ENCODE results near the gene GDF10. TPM values are rescaled to one million over a fixed set of nuclear protein-coding genes. Genes with fewer than 3 reads are reported as not detected.

Gene GDF10
- total and polyA plus RNA-seq, 2 experiments from 2014 or later, result 2.5 to 5.7 TPM

DNA sequence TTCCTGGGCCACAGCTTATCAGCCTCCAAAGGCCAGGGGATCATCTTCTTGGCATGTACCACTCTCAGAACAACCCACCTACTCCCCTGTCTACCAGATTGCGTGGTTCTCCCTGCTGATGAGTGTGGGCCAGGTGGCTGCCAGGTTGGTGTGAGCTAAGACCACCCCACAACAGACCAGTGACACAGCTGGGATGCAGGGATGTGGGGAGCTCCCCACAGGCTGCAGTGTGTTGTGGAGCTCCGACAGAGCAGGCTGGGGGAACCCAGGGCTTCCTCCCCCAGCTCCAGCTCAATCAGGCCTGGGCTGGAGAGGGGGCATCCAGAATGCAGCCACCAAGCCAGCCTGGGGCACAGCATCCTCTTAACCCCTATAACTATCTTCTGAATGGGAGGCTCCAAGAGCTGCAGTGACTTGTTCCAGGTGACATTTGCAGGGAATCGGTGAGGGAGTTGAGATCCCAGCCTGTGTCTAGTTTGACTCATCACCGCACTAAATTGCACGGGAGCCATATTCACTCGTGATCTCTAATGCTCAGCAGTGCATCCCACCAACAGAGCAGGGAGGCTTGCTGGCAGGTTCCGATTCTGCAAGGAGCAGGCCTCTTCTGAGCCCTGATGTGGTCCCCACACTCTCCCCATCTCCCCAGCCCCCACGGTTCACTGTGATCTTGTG, 21.7 kb downstream of the GDF10 start:
- Histone ChIP-seq H3K9me3 (ENCODE audit: low read depth) (no peaks in the 10 kb centered on the region), H3K36me3 (replicated peaks; ENCODE audit: insufficient read depth, low read depth) (no peaks in the 10 kb centered on the region), H3K27ac (no peak overlapping the region), H3K79me2 (no peaks in the 10 kb centered on the region), H3K9me2 (replicated peaks; ENCODE audit: insufficient read depth) (no peaks in the 10 kb centered on the region), H4K20me1 (ENCODE audit: insufficient read depth, poor library complexity, severe bottlenecking) (no peaks in the 10 kb centered on the region), H2AFZ (no peak overlapping the region), H3K4me2 (no peak overlapping the region), H3K27me3 (peaks cover 11% of the 10 kb centered on the region), H3K4me1 (ENCODE audit: insufficient read depth) (no peaks in the 10 kb centered on the region), H3K4me3 (no peak overlapping the region)
- WGBS (ENCODE audit: low lambda C conversion rate, missing lambda C conversion rate), result 86% methylated on average over 8 of the region's 8 CpGs
- TF ChIP-seq EZH2phosphoT487 (IDR thresholded peaks at IDR 0.05; ENCODE audit: low read depth, severe bottlenecking, unreplicated experiment), result no peak
- TF ChIP-seq CTCF (IDR thresholded peaks at IDR 0.05; ENCODE audit: poor library complexity), result no peak
- no peak for TF ChIP-seq EZH2 (IDR thresholded peaks at IDR 0.05; ENCODE audit: borderline replicate concordance)
- no peak for DNase-seq (ENCODE audit: low spot score)

DNA sequence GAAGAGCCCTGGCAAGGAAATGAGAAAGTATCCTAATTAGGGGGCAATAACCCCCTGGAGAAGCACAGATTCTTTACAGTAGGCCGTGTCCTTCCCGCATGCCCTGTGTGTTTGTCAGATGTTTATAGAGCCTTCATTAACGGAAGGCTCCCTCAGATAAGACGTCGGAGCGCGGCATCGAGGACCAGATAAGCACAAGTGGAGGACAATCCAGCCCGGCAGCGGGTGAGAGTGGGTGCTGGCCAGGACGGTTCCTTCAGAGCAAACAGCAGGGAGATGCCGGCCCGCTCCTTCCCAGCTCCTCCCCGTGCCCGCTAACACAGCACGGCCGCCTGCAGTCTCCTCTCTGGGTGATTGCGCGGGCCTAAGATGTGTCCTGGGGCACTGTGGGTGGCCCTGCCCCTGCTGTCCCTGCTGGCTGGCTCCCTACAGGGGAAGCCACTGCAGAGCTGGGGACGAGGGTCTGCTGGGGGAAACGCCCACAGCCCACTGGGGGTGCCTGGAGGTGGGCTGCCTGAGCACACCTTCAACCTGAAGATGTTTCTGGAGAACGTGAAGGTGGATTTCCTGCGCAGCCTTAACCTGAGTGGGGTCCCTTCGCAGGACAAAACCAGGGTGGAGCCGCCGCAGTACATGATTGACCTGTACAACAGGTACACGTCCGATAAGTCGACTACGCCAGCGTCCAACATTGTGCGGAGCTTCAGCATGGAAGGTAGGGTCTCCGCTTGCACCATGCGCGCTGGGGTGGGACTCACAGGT, 22.5 kb downstream of the GDF10 start, which contains the start of gene GDF2:
Gene GDF2, plus strand, starts transcription at position 155 of the 762 bp plus-strand sequence. Its CDS starts 215 bp downstream, at position 370.
- Histone ChIP-seq H3K27me3 (peaks cover 11% of the 10 kb centered on the region), H2AFZ (no peak within 1 kb of the TSS), H3K9me3 (ENCODE audit: low read depth) (no peaks in the 10 kb centered on the region), H4K20me1 (ENCODE audit: insufficient read depth, poor library complexity, severe bottlenecking) (no peaks in the 10 kb centered on the region), H3K79me2 (no peaks in the 10 kb centered on the region), H3K9me2 (replicated peaks; ENCODE audit: insufficient read depth) (no peaks in the 10 kb centered on the region), H3K36me3 (replicated peaks; ENCODE audit: insufficient read depth, low read depth) (no peaks in the 10 kb centered on the region), H3K4me1 (ENCODE audit: insufficient read depth) (no peaks in the 10 kb centered on the region), H3K27ac (no peak within 1 kb of the TSS), H3K4me2 (no peak within 1 kb of the TSS), H3K4me3 (no peak within 1 kb of the TSS)
- 75% methylated on average over 35 of the region's 35 CpGs for WGBS (ENCODE audit: low lambda C conversion rate, missing lambda C conversion rate)
- TF ChIP-seq EZH2phosphoT487 (IDR thresholded peaks at IDR 0.05; ENCODE audit: low read depth, severe bottlenecking, unreplicated experiment), result no peak
- TF ChIP-seq EZH2 (IDR thresholded peaks at IDR 0.05; ENCODE audit: borderline replicate concordance), result no peak
- TF ChIP-seq CTCF (IDR thresholded peaks at IDR 0.05; ENCODE audit: poor library complexity), result no peak
- DNase-seq (ENCODE audit: low spot score), result no peak

- Histone ChIP-seq H3K27ac (no peak overlapping the region), H3K9me2 (replicated peaks; ENCODE audit: insufficient read depth) (no peaks in the 10 kb centered on the region), H3K36me3 (replicated peaks; ENCODE audit: insufficient read depth, low read depth) (no peaks in the 10 kb centered on the region), H3K4me1 (ENCODE audit: insufficient read depth) (no peaks in the 10 kb centered on the region), H3K27me3 (peaks cover 11% of the 10 kb centered on the region), H3K79me2 (no peaks in the 10 kb centered on the region), H3K4me3 (no peak overlapping the region), H3K9me3 (ENCODE audit: low read depth) (no peaks in the 10 kb centered on the region), H4K20me1 (ENCODE audit: insufficient read depth, poor library complexity, severe bottlenecking) (no peaks in the 10 kb centered on the region), H3K4me2 (no peak overlapping the region), H2AFZ (no peak overlapping the region)
- TF ChIP-seq CTCF (IDR thresholded peaks at IDR 0.05; ENCODE audit: poor library complexity) (no peak), EZH2phosphoT487 (IDR thresholded peaks at IDR 0.05; ENCODE audit: low read depth, severe bottlenecking, unreplicated experiment) (no peak), EZH2 (IDR thresholded peaks at IDR 0.05; ENCODE audit: borderline replicate concordance) (no peak)
- WGBS (ENCODE audit: low lambda C conversion rate, missing lambda C conversion rate), result 91% methylated on average over 1 of the region's 1 CpG
- no peak for DNase-seq (ENCODE audit: low spot score)
Observed at GRCh38 chr10:47323087-47323486, 23.1 kb downstream of the GDF10 start.
